NCI-H2107 treated with DMSO at 0.1 percent for 48 hours (cell line): ENCODE results near the gene CAP2.

Source experiments
- DNase-seq: peaks from one replicate; lab custom pipeline; 2025; ENCODE audit not compliant: unreplicated experiment; lab: John Stamatoyannopoulos, UW

Gene CAP2

GRCh38 chr6:17472653-17473183 is 79.3 kb downstream of the CAP2 start:
- DNase-seq = no peak

- DNase-seq = peak; percentile 48
Measured at GRCh38 chr6:17473554-17473953, 80.2 kb downstream of the CAP2 start.

GRCh38 chr6:17474289-17474688 is 80.9 kb downstream of the CAP2 start:
- DNase-seq = no peak

GRCh38 chr6:17475606-17476244 is 82.3 kb downstream of the CAP2 start:
- no peak for DNase-seq

GRCh38 chr6:17476511-17476910 is 83.1 kb downstream of the CAP2 start:
- no peak for DNase-seq

GRCh38 chr6:17477356-17477755 is 84.0 kb downstream of the CAP2 start:
- no peak for DNase-seq

GRCh38 chr6:17478223-17478907 is 85.0 kb downstream of the CAP2 start:
- DNase-seq = no peak

GRCh38 chr6:17478946-17479345 is 85.6 kb downstream of the CAP2 start:
- DNase-seq = no peak

GRCh38 chr6:17480476-17480875 is 87.1 kb downstream of the CAP2 start:
- DNase-seq = no peak

- DNase-seq = no peak
Measured at GRCh38 chr6:17482711-17483110, 89.3 kb downstream of the CAP2 start.

GRCh38 chr6:17483391-17484016 is 90.1 kb downstream of the CAP2 start:
- no peak for DNase-seq

GRCh38 chr6:17484201-17484849 is 90.9 kb downstream of the CAP2 start:
- peak; percentile 62 for DNase-seq

GRCh38 chr6:17485181-17485580 is 91.8 kb downstream of the CAP2 start:
- DNase-seq = no peak

GRCh38 chr6:17485946-17486345 is 92.6 kb downstream of the CAP2 start:
- no peak for DNase-seq

- no peak for DNase-seq
Measured at GRCh38 chr6:17486680-17487079, 93.3 kb downstream of the CAP2 start.

GRCh38 chr6:17490724-17491123 is 97.3 kb downstream of the CAP2 start:
- no peak for DNase-seq

GRCh38 chr6:17491416-17492142 is 98.2 kb downstream of the CAP2 start:
- DNase-seq = no peak

- DNase-seq = no peak
Measured at GRCh38 chr6:17492350-17492749, 99.0 kb downstream of the CAP2 start.

GRCh38 chr6:17493286-17493685 is 99.9 kb downstream of the CAP2 start:
- DNase-seq = no peak

- no peak for DNase-seq
Measured at GRCh38 chr6:17494177-17494576, 100.8 kb downstream of the CAP2 start.

- DNase-seq = no peak
Measured at GRCh38 chr6:17494919-17495318, 101.5 kb downstream of the CAP2 start.
